Measurements from ENCODE around the gene CDH4.

Gene CDH4

GRCh38 chr20:61515922-61516321 is 263.9 kb downstream of the CDH4 start:
- DNase-seq (ENCODE audit: low spot score) = no peak
- H3K27ac ChIP-seq = no peak overlapping the region
- ChIA-PET POLR2A (ENCODE audit: low non-redundant PET) (no interaction called here), CTCF (no interaction called here)
- no peak for TF ChIP-seq CTCF (conservative IDR thresholded peaks at IDR 0.05; ENCODE audit: low read depth)

GRCh38 chr20:61516346-61517208 is 264.5 kb downstream of the CDH4 start:
- ChIA-PET POLR2A (ENCODE audit: low non-redundant PET) (no interaction called here), CTCF (interaction anchor here (0.6 kb wide), 1 partner anchor 380 kb away, joined by 3 read pairs; no protein-coding TSS in a partner anchor)
- TF ChIP-seq CTCF (conservative IDR thresholded peaks at IDR 0.05; ENCODE audit: low read depth) = no peak
- H3K27ac ChIP-seq = no peak overlapping the region
- DNase-seq (ENCODE audit: low spot score) = no peak

- POLR2A ChIA-PET (ENCODE audit: low non-redundant PET) = no interaction called here
- TF ChIP-seq CTCF (conservative IDR thresholded peaks at IDR 0.05; ENCODE audit: low read depth) = no peak
- H3K27ac ChIP-seq = no peak overlapping the region
- DNase-seq (ENCODE audit: low spot score) = no peak
- CTCF ChIA-PET = no interaction called here
These were observed 265.4 kb downstream of the CDH4 start for GRCh38 chr20:61517419-61517818.

- POLR2A ChIA-PET (ENCODE audit: low non-redundant PET) = no interaction called here
- no peak overlapping the region for H3K27ac ChIP-seq
- no peak for DNase-seq (ENCODE audit: low spot score)
- CTCF ChIA-PET = no interaction called here
- TF ChIP-seq CTCF (conservative IDR thresholded peaks at IDR 0.05; ENCODE audit: low read depth) = no peak
These were observed 266.4 kb downstream of the CDH4 start for GRCh38 chr20:61518424-61518951.

GRCh38 chr20:61519488-61519887 is 267.4 kb downstream of the CDH4 start:
- ChIA-PET POLR2A (ENCODE audit: low non-redundant PET) (no interaction called here), CTCF (no interaction called here)
- no peak for TF ChIP-seq CTCF (conservative IDR thresholded peaks at IDR 0.05; ENCODE audit: low read depth)
- DNase-seq (ENCODE audit: low spot score) = no peak
- no peak overlapping the region for H3K27ac ChIP-seq

- no peak for TF ChIP-seq CTCF (conservative IDR thresholded peaks at IDR 0.05; ENCODE audit: low read depth)
- POLR2A ChIA-PET (ENCODE audit: low non-redundant PET) = no interaction called here
These were observed 268.2 kb downstream of the CDH4 start for GRCh38 chr20:61520076-61520892.

More at GRCh38 chr20:61520076-61520892, 268.2 kb downstream of the CDH4 start:
- CTCF ChIA-PET = no interaction called here
- DNase-seq (ENCODE audit: low spot score) = no peak
- no peak overlapping the region for H3K27ac ChIP-seq
